ENCODE results near the gene LZTFL1. TPM values are rescaled to one million over a fixed set of nuclear protein-coding genes. Genes with fewer than 3 reads are reported as not detected.

LZTFL1 gene
- polyA plus RNA-seq, 4 donors = 52.4 to 64.8 (median 64.4) TPM

DNA sequence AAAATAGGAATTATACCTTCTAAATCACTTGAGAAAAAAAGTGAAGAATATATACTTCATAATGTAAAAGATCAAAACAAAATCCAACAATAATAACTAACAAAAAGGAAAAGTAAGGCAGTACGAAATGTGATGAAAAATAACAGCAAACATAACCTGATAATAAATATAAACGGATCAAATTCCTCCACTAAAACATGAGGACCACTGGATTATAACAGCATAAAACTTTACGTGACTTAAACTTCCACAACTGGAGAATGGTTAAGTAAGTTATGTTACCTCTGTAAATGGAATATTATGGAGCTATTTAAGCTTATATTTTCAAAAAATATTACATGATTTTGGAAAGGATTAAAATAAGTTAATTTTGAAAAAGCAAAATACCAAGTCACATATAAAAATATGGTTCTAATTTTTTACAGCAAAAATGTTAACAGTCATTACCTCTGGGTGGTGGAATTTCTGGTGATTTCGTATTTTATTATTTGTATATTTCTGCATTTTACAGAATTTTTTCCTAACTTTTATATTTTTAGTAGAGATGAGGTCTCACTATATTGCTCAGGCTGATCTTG, 52.6 kb downstream of the LZTFL1 start:
- DNase-seq (ENCODE audit: low read depth in 4 of 4, low spot score in 3 of 4) = no peak

DNA sequence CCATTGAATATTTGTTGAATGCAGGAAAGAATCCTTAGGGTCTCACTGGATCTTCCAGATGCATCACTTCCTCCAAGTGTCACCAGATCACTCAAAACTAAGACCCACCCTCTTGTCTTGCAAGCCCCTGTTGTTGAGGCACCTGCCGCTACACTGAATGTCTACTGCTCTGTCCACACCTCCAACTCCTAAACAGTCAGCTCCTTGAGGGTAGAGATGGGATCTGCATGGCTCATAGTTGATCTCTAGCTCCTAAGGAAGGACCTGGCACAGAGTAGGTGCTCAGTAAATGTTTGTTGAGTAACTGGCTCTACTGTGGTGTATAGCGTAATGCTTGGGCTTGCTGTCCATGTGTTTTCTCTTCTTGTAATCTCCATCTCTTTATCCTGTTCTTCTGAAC, 54.4 kb downstream of the LZTFL1 start:
- no peak for DNase-seq (ENCODE audit: low read depth in 4 of 4, low spot score in 3 of 4)

DNA sequence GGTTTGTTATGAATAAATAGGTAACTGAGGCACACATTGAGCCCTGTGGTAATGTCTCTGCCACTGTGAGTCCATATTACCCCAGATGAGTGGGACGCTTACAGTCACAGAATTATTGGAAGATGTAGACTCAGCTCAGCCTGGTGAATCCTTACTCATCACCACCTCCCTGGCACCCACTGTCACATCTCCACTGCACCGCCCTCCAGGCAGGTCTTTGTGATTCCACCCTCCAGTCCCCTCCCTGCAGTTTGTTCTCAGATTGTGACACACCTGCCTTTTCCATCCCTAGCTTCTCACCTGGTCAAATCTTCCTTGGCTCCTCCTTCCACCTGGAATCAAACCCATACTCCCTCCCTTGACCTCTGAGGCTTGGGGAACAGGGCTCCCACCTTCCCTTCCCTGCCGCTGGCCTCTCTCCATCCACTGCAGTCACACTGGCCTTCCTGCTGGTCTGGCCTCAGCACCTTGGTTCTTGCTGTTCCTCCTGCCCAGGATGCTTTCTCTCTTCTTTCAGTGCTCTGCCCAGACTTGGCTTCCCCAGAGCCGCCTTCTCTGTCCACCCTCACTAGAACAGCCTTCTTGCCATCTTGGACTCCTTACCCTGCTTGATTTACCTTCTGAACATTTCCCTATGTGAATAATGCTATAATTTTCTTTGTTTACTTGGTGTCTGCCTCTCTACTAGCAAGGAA, 55.0 kb downstream of the LZTFL1 start:
- DNase-seq (ENCODE audit: low read depth in 4 of 4, low spot score in 3 of 4) = no peak

DNA sequence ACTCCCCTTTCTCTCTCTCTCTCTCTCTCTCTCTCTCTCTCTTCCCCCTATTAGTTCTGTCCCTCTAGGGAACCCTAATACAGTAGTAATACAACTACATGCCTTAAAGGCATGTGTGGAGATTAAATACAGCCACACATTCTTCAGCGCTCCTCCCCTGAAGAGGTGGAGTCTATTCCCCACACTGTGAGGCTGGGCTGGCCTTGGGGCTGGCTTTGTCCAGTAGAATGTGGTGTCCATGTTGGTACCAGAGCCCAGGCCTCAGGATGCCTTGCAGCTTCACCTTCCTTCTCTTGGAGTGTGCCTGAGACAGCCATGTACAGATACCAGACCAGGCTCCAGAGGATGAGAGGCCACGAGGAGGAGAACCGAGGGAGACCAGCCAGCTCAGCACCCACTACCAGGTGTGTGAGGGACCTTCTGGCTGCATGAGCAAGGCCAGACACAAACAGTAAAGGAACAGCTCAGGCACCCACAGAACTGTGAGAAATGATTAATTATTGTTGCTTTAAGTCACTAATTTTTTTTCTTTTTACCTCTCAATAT, 56.2 kb downstream of the LZTFL1 start:
- DNase-seq (ENCODE audit: low read depth in 4 of 4, low spot score in 3 of 4) = no peak

DNA sequence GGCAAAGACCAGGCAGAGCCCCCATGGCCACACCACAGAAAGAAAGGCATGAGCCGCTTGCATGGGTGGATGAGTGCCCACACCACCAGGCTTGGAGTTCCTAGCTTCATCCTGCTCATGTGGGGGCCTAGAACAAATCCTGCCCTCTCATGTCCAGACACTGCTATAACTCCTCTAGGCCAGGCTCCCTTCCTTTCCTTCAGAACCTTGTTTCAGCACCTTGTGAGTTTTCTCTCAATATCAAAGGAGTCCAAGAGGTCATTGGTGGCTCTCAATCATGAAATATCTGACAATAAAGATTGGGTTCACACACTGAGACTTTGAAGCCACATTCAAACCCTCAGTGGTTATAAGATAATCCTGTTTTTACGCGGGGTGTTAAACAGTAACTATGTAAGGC, 58.3 kb downstream of the LZTFL1 start:
- DNase-seq (ENCODE audit: low read depth in 4 of 4, low spot score in 3 of 4) = no peak

DNA sequence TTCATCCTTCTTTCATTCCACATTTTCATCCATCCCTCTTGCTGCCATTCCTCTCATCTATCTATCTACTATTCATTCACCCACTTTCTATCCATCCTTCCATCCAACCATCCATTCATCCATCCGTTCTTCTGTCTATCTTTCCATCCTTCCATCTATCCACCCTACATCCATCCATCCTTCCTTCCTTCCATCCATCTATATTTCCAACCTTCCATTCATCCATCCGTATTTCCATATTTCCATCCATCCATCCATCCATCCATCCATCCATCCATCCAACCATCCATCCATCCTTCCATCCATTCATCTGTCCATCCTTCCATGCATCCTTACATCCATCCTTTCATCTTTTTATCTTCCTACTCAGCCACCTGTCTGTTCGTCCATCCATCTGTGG, 59.5 kb downstream of the LZTFL1 start:
- DNase-seq (ENCODE audit: low read depth in 4 of 4, low spot score in 3 of 4) = no peak

DNA sequence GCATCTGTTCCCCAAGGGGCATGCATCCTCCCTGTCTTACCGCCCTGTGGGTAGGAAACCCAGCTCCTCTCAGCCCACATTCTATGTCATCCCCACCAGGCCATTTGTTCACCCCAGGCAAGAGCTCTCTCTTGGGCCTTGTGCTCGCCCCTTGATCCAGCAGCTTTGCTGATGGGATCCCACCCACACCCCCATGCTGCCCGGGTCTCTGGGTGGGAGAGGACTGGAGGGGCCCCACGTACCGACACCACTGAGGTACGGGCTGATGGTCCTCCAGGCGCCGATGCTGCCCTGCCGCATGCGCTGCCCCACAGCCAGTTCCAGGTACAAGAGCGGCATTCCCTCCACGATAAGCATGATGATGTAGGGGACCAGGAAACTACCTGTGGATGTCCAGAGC, 60.1 kb downstream of the LZTFL1 start:
- no peak for DNase-seq (ENCODE audit: low read depth in 4 of 4, low spot score in 3 of 4)

DNA sequence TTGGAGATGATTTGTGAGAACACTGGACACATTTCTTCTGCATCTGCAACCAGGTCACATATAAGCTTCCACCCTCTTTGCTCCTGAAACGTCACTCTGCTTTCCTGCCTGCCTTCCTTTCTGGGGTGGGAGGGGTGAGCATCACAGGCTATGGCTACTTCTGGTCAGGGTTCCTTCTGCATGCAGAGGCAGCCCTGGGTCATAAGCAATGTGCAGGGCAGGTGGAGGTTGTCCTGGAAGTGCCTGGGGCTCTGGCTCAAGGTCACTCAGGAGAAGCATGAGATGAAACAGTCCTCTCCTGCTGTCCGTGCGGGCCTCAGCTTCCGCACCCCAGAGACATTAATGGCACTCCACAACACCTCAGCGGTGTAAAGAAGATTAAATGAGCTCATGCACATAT, 60.6 kb downstream of the LZTFL1 start:
- no peak for DNase-seq (ENCODE audit: low read depth in 4 of 4, low spot score in 3 of 4)

DNA sequence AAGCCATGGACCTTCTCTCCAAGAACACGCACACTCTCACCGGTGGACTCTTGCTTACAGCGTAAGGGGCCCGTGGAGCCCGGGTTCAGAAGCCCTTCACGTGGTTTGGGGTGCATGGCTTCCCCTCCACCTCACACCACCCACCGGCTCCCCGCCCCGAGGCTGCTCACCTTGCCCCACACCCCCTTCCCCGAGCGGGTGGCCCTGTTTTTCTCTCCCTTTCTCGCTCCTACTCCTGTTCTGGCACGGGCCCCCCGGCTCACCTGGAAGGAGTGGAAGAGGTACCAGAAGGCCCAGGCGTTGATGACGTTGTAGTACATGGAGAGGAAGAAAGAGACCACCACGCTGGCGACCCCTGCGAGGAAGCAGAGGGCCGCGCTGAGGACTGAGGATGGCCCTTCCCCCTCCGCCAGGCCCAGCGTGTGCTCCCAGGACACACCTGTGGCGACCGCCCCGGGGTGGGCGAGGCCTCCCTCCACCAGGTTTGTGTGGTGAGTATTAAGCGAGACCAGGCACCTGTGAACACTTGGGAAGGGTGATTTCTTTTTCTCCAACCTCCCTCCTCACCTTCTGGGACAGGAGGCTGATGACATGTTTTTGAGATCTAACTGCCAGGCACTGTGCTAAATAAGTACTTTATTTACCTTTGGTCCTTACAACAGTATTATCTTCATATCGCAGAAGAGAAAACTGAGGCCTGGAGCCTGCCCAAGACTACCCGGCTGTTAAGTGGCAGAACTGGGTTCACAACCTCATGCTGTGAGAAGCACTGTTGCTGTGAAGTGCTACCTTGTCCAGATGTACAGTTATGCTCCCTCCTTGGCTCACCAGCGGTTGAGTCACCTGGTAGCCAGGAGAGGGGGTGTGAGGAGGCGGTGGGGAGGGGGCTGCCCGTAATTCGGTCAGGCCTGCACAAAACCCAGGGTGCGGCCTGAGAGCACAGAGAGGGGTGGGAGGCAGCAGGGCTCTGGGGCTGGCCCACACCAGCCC, 61.9 kb downstream of the LZTFL1 start:
- DNase-seq (ENCODE audit: low read depth in 4 of 4, low spot score in 3 of 4) = no peak

DNA sequence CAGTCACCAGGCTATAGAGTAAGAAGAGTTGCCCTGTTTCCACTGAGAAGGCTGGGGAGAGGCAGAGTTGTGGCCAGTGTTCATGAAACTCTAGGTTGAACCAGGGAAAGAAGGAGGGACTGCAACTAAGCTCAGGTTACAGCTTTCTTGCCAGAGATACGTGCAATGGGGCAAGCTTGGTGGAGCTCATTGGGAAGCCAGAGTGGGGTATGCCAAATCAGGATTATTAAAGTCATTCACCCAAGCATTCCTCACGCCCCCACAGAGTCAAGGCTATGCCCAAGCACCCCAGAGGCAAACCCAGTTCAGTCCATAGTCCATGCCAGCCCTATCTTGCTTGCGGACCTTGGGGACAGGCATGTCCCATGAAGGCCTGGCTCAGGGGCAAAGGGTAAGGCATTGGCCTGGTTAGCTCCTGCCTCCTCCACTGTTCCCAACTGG, 63.1 kb downstream of the LZTFL1 start:
- DNase-seq (ENCODE audit: low read depth in 4 of 4, low spot score in 3 of 4) = no peak

DNA sequence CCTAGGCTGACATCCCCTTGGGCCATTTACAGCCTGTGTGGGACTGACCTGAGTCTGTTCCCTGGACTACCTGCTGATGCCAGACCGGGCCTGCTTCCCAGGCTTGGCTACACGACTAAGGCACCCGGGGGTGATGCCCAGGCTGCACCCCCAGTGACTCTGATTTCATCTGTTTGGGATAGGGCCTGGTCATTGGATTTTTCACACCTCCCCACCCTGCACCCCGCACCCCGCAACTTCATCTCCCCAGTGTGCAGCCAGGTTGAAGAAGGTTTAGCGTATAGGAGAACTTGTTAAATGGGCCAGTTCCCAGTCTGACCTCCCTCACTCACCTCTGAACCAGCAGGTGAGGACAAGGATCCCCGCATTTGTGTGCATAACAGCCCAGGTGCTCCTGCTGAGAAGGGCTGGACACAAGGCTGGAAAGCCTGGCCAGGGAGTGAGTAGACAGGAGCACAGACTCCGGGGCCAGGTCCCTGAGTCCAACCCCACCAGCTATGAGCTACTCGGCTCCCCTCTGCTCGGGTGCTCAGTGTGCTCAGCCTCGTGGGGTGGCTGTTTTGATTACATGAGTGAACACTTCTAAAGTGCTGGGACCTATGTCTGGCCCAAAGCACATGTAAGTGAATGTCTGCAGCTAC, 64.1 kb downstream of the LZTFL1 start:
- no peak for DNase-seq (ENCODE audit: low read depth in 4 of 4, low spot score in 3 of 4)

DNA sequence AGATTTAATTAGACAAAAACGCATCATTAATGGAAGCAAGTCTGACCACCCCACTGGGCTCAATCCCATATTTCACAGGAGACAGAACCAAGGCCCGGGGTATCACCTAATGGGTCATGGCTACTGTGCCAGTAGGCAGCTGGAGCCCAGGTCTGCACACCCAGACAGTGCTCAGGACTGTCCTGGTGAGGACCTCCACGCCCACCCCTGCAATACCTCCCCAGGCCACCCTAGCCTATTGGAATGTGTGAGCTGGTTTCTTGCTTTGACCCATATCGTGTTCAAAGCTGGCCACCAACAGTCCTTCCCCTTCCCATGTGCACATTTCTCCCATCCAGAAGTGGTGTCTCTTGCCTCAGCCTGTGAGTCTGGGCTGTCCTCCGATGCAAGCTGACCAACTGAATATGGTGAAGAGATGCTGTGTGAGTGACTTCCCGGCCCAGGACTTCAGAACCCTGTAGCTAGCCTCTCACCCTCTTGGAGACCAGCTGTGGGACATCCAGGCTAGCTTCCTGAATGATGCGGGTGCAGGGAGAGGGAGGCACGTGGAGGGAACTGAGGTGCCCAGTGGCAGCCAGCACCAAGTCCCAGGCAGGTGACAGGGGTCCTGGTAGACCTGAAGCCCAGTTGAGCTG, 64.7 kb downstream of the LZTFL1 start:
- no peak for DNase-seq (ENCODE audit: low read depth in 4 of 4, low spot score in 3 of 4)

DNA sequence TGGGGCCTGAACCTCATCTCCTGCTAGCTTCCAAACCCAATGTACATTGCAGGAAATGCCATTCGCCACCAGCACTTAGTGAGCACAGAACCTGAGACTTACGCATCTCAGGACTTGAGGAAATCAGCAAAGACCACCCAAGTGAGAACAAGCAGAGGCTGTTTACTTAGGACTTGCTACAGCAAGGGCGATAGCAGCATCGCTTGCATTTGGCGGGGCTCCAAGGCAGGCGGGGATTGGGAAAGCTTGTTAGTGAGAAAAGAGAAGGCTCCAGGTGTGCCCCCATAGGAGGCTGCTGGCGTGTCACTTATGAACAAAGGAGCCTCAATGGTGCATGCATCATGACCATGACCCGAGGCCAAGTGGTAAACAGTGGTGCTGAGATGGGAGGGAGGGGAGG, 65.3 kb downstream of the LZTFL1 start:
- DNase-seq (ENCODE audit: low read depth in 4 of 4, low spot score in 3 of 4) = no peak

DNA sequence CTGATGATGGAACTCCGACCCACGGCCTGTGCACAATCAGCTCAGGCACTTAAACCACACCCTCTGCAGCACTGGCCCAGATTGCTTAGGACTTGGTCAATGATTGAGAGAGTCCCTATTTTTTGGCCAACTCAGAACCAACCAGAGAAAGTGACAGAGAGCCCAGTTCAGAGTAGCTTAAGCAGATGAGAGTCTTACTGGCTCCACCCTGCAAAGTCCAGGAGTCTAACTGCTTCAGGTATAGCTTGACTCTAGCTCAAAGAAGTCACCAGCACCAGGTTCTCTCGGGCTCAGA, 65.7 kb downstream of the LZTFL1 start:
- no peak for DNase-seq (ENCODE audit: low read depth in 4 of 4, low spot score in 3 of 4)

DNA sequence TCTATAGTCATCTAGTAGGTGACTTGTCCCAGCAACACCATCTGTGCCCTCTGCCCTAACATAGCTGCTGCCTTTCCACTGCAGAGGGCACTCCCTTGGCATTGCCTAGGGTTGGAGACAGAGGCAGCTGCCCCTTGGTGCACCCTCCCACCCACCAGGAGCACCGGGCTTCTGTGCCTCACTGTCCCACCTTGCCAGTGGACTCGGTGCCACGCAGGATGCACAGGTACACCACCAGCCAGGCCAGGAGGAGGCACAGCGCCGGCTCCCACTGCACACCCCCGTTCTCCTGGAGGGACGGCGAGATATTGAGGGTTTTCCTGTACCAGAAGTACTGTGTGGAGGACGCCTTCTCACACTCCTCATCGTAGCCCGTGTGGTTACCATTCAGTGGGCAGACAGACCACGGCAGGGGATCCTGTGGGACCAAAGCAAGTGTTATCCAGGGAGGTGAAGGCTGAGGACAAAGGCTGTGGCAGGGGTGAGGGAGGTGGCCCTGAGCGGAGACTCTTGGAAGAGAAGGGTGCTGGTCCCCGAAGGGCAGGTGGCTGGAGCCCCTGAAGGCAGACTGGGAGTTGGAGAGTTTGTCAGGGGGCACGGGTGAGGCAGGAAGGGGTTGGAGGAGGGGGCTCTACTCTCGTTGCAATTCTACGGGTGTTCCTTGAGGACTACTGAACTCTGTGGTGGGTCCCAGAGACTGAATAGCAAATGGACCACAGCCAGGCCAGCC, 66.2 kb downstream of the LZTFL1 start:
- no peak for DNase-seq (ENCODE audit: low read depth in 4 of 4, low spot score in 3 of 4)

DNA sequence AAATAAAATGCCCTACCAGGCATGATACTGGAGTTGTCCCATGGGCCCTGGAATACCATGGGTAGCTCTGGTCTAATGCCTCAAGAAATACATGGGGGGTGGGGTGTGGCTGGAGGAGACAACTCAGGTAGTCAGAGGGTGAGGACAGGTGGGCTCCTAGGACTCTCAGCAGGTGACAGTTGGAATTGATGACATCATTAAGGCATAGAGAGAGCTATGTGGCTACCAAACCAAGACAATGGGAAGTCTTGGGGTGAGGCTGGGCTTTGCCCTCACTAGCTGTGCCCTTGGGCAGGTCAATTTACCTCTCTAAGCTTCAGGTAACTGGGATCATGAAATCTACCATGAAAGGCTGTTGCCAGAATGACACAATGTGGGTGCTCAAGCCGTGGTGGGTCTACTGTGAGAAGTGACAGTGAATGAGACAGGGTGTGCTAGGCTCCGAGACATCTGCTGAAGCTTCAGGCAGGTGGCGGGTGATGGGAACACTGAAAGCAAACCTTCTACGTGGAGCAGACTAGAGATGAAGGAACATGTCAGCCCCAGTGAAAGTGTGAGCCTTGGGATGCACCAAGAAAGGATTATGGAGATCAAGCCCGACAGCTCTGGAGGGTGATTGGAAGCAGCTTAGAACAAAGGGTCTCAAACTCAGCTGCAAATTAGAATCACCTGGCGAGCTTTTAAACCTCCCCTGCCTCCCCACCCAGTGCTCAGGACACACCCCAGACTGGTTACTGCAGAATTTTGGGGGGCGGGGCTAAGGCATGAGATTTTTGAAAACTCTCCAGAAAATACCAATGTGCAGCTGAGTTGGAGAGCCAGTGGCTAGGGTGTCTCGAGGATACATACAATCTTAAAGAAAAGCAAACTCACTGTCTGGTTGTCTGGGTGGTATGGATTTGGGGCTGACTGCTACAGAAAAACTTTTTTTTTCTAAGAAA, 67.1 kb downstream of the LZTFL1 start:
- no peak for DNase-seq (ENCODE audit: low read depth in 4 of 4, low spot score in 3 of 4)

DNA sequence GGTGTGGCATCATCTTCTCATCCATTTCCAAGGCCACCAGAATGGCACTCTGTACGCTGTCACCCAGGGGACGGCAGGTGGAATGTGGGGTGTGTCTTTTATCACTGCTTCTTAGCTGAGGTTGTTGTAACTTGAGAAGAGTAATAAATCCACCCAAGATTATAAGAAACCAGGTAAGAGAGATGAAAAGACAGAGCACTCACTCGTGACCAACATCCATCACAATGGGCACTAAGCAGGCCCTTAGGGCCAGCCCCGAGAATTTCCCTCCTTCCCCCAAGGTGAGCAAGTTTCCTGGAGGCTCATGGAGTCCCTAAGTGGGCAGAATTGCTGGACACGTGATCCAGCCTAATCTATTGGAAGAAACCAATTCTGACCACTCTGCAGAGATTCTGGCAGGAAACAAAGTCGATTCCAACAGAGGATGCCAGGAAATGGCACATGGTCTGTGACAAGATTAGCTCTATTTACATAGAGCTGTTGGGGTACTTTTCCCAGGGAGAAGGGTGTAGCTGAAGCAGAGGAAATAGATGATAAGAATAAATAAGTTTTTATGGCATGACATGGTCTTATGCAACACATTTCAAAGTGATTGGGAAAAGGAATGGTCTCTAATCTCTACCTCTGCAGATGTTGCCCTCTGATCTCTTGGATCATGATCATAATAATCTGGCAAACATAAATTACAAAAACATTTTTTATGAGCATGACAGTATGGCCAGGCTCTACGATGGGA, 68.0 kb downstream of the LZTFL1 start:
- no peak for DNase-seq (ENCODE audit: low read depth in 4 of 4, low spot score in 3 of 4)

Data from right renal pelvis (tissue), 4 donors.